Trophoblast cell (in vitro differentiated cells and primary cell): Measurements from ENCODE around the gene RPN1.
A peak's percentile ranks its signal among the peaks of the same experiment; 100 is the strongest.

ENCODE experiments used
- DNase-seq, 2 donors: peaks; one replicate each; pipeline ENCODE4 v3.0.0-alpha.2; 2016
- H2AFZ ChIP-seq: 2 replicates; pipeline ENCODE4 v1.6.1; 2013; ENCODE audit warnings: low read length, moderate library complexity, mild to moderate bottlenecking; ENCODE audit not compliant: insufficient read depth, poor library complexity
- H2AK5ac ChIP-seq: 2 replicates; pipeline ENCODE4 v1.6.1; 2013; ENCODE audit warnings: mild to moderate bottlenecking, low read length
- H2BK120ac ChIP-seq: 2 replicates; pipeline ENCODE4 v1.6.1; 2013; ENCODE audit warnings: low read length, mild to moderate bottlenecking, moderate library complexity; ENCODE audit not compliant: insufficient read depth, poor library complexity
- H2BK12ac ChIP-seq: 2 replicates; pipeline ENCODE4 v1.6.1; 2013; ENCODE audit warnings: mild to moderate bottlenecking, low read length, moderate library complexity
- H2BK5ac ChIP-seq: 2 replicates; pipeline ENCODE4 v1.6.1; 2013; ENCODE audit warnings: low read length, low read depth, moderate library complexity, mild to moderate bottlenecking; ENCODE audit not compliant: poor library complexity
- H3K14ac ChIP-seq: 2 replicates; pipeline ENCODE4 v1.6.1; 2013; ENCODE audit warnings: mild to moderate bottlenecking, low read length
- H3K18ac ChIP-seq: 2 replicates; pipeline ENCODE4 v1.6.1; 2013; ENCODE audit warnings: mild to moderate bottlenecking, low read length
- H3K23ac ChIP-seq: 2 replicates; pipeline ENCODE4 v1.6.1; 2013; ENCODE audit warnings: low read length
- H3K27ac ChIP-seq: 2 replicates; pipeline ENCODE4 v1.5.1; 2013; ENCODE audit warnings: low read depth, mild to moderate bottlenecking, inconsistent platforms, low read length, moderate library complexity
- H3K27me3 ChIP-seq: 2 replicates; pipeline ENCODE4 v1.6.1; 2013; ENCODE audit warnings: inconsistent platforms, mild to moderate bottlenecking, low read length, moderate library complexity; ENCODE audit not compliant: insufficient read depth
- H3K36me3 ChIP-seq, 2 experiments: 1 replicate in 1 of 2; 2 replicates in 1 of 2; pipeline ENCODE4 v1.6.1; 2013; ENCODE audit warnings: low read length in 2 of 2, mild to moderate bottlenecking in 2 of 2, moderate library complexity in 1 of 2; ENCODE audit not compliant: insufficient read depth in 2 of 2, control insufficient read depth in 1 of 2
- H3K4ac ChIP-seq: 2 replicates; pipeline ENCODE4 v1.6.1; 2013; ENCODE audit warnings: low read depth, mild to moderate bottlenecking, low read length, moderate library complexity
- H3K4me1 ChIP-seq, 2 experiments: 1 replicate in 1 of 2; 2 replicates in 1 of 2; pipeline ENCODE4 v1.6.1; 2013; ENCODE audit warnings: low read length in 2 of 2, mild to moderate bottlenecking in 2 of 2, moderate library complexity in 1 of 2; ENCODE audit not compliant: insufficient read depth in 2 of 2, control insufficient read depth in 1 of 2
- H3K4me2 ChIP-seq: 2 replicates; pipeline ENCODE4 v1.6.1; 2013; ENCODE audit warnings: inconsistent platforms, mild to moderate bottlenecking, low read length, moderate library complexity
- H3K4me3 ChIP-seq: 2 replicates; pipeline ENCODE4 v1.5.1; 2013; ENCODE audit warnings: mild to moderate bottlenecking, low read depth, low read length, inconsistent platforms
- H3K79me1 ChIP-seq: one replicate; pipeline ENCODE4 v1.6.1; 2013; ENCODE audit warnings: low read length
- H3K79me2 ChIP-seq: 2 replicates; pipeline ENCODE4 v1.6.1; 2013; ENCODE audit warnings: low read length, mild to moderate bottlenecking; ENCODE audit not compliant: control insufficient read depth, insufficient read depth, poor library complexity
- H3K9ac ChIP-seq: 2 replicates; pipeline ENCODE4 v1.6.1; 2013; ENCODE audit warnings: mild to moderate bottlenecking, low read length
- H3K9me3 ChIP-seq: 2 replicates; pipeline ENCODE4 v1.6.1; 2013; ENCODE audit warnings: low read depth, mild to moderate bottlenecking, control low read depth, inconsistent platforms, low read length; ENCODE audit not compliant: insufficient read depth
- H4K12ac ChIP-seq: 2 replicates; pipeline ENCODE4 v1.6.1; 2013; ENCODE audit warnings: low read depth, mild to moderate bottlenecking, low read length, moderate library complexity
- H4K8ac ChIP-seq: 2 replicates; pipeline ENCODE4 v1.6.1; 2013; ENCODE audit warnings: low read depth, mild to moderate bottlenecking, low read length, moderate library complexity
- H4K91ac ChIP-seq: one replicate; pipeline ENCODE4 v1.6.1; 2013; ENCODE audit warnings: low read depth, mild to moderate bottlenecking, low read length, moderate library complexity
- WGBS: extraction: QIAGEN DNeasy Blood & Tissue Kit; methylation state at CpG from one replicate; pipeline ENCODE4 v1.1.7; 2013; ENCODE audit warnings: missing lambda C conversion rate; ENCODE audit not compliant: insufficient read length, insufficient coverage; ENCODE audit errors: extremely low coverage; 5-methylcytosine and 5-hydroxymethylcytosine counted together

RPN1 gene

DNA sequence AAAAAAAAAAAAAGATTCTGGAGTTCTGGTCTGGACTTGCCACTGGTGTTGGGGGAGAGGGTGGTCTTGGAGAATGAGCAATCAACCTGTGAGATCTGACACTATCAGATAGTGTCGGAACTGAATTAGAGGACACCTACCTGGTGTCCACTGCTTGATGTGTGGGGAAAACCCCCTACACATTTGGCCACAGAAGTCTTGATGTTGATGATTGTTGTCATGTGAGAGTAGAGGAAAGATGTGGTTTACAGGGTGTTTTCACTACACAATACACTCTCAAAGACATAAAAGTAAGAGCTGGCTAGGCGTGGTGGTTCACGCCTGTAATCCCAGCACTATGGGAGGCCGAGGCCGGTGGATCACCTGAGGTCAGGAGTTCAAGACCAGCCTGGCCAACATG lies 38.4 kb upstream of the RPN1 start:
- Histone ChIP-seq H2AFZ (no peak overlapping the region), H3K4me2 (no peak overlapping the region), H3K79me1 (no peaks in the 10 kb centered on the region), H3K14ac (no peak overlapping the region), H3K18ac (no peak overlapping the region), H3K4me1 (no peaks in the 10 kb centered on the region), H4K8ac (no peak overlapping the region), H4K12ac (no peak overlapping the region), H3K4me3 (no peak overlapping the region), H4K91ac (no peak overlapping the region), H2BK12ac (no peak overlapping the region), H3K27ac (no peak overlapping the region), H2AK5ac (no peak overlapping the region), H2BK120ac (no peak overlapping the region), H3K79me2 (no peaks in the 10 kb centered on the region), H3K9me3 (no peaks in the 10 kb centered on the region), H3K9ac (no peak overlapping the region), H3K23ac (no peak overlapping the region), H3K4ac (no peak overlapping the region), H3K27me3 (no peaks in the 10 kb centered on the region), H2BK5ac (no peak overlapping the region), H3K36me3 (no peaks in the 10 kb centered on the region)
- WGBS = no CpG with 5 or more reads among the region's 5 CpGs
- no peak for DNase-seq

DNA sequence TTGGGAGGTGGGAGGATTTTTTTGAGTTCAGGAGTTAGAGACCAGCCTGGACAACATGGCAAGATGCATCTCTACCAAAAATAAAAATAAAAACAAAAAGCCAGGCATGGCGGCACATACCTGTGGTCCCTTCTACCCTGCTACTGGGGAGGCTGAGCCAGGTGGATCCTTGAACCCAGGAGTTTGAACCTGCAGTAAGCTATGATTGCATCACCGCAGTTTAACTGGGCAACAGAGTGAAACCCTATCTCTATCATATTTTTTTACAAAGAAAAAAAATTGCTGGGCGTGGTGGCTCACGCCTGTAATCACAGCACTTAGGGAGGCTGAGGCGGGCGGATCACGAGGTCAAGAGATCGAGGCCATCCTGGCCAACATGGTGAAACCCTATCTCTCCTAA lies 35.8 kb upstream of the RPN1 start:
- no peak overlapping the region for H4K91ac ChIP-seq
- H2BK5ac ChIP-seq = no peak overlapping the region
- no peak overlapping the region for H3K23ac ChIP-seq
- no peaks in the 10 kb centered on the region for H3K79me2 ChIP-seq
- no peak overlapping the region for H4K8ac ChIP-seq
- H2AFZ ChIP-seq = no peak overlapping the region
- H3K79me1 ChIP-seq = no peaks in the 10 kb centered on the region
- DNase-seq = no peak
- H3K4ac ChIP-seq = no peak overlapping the region
- WGBS = no CpG with 5 or more reads among the region's 8 CpGs
- H3K9me3 ChIP-seq = no peaks in the 10 kb centered on the region
- no peaks in the 10 kb centered on the region for H3K4me1 ChIP-seq
- H4K12ac ChIP-seq = no peak overlapping the region
- no peak overlapping the region for H3K27ac ChIP-seq
- no peak overlapping the region for H3K9ac ChIP-seq
- H2AK5ac ChIP-seq = no peak overlapping the region
- H2BK120ac ChIP-seq = no peak overlapping the region
- H3K4me3 ChIP-seq = no peak overlapping the region
- no peaks in the 10 kb centered on the region for H3K36me3 ChIP-seq
- no peak overlapping the region for H2BK12ac ChIP-seq
- H3K14ac ChIP-seq = no peak overlapping the region
- H3K18ac ChIP-seq = no peak overlapping the region
- no peak overlapping the region for H3K4me2 ChIP-seq
- no peaks in the 10 kb centered on the region for H3K27me3 ChIP-seq

DNA sequence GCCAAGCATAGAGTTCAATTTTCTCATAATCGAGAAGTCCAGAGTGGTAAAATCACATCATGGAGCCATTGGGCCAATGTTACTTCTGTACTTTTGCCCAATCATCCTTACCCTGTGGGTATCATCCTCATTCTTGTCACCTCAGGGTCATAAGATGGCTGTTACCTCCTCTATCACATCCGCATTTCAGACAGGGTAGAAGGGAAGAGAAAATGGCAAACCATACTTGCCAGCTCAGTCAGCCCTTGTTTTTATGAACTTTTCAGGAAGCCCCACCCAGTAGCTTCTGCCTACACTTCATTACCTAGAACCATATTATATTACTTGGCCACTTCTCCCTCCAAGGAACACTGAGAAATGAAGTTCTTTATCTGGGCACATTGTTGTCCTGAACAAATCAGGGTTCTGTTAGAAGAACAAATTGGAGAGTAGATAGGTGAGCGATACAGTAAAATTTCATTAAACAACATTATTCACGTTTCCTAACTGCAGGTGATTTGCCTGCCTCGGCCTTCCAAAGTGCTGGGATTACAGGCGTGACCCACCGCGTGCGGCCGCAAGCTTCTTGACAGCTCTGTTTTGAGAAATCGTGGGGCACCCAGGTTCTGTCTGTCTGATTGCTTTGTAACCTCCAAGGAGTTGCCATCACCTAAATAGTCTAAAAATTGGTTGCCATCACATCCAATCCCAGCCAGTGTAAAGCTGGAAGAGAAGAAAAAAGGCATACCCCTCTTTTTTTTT lies 34.5 kb upstream of the RPN1 start:
- Histone ChIP-seq H3K14ac (no peak overlapping the region), H2BK120ac (no peak overlapping the region), H2BK12ac (no peak overlapping the region), H3K9ac (no peak overlapping the region), H3K9me3 (no peaks in the 10 kb centered on the region), H3K27me3 (no peaks in the 10 kb centered on the region), H3K23ac (no peak overlapping the region), H3K4ac (no peak overlapping the region), H4K8ac (no peak overlapping the region), H3K18ac (no peak overlapping the region), H2AFZ (no peak overlapping the region), H3K79me1 (peaks cover 7% of the 10 kb centered on the region), H4K12ac (no peak overlapping the region), H3K4me3 (no peak overlapping the region), H3K4me1 (no peaks in the 10 kb centered on the region), H3K79me2 (peaks cover 5% of the 10 kb centered on the region), H2BK5ac (no peak overlapping the region), H3K27ac (no peak overlapping the region), H2AK5ac (no peak overlapping the region), H3K4me2 (no peak overlapping the region), H3K36me3 (no peaks in the 10 kb centered on the region), H4K91ac (no peak overlapping the region)
- DNase-seq = no peak
- WGBS = no CpG with 5 or more reads among the region's 11 CpGs

DNA sequence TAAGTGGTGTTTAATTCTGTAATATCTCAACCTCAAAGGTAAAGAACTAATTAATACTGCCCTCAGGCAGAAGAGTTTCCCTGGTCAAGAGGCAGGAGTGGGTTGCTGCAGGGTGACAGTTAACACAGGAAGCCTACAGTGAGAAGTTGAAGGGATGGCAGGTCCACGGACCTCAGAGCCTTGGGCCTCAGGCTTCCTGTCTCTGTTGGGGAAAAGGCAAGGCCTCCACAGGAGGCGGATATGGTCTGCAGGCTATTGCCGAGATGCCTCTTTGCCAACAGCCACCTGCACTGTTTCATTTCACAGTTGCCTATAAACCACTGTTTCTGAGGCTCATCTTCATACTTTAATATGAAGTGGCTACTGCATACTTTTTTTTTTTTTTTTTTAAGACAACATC lies 33.3 kb upstream of the RPN1 start:
- H3K9me3 ChIP-seq = no peaks in the 10 kb centered on the region
- H3K79me2 ChIP-seq = peaks cover 5% of the 10 kb centered on the region
- no peak overlapping the region for H2BK12ac ChIP-seq
- H3K4ac ChIP-seq = no peak overlapping the region
- H3K9ac ChIP-seq = no peak overlapping the region
- H3K4me1 ChIP-seq = no peaks in the 10 kb centered on the region
- no peak overlapping the region for H2AFZ ChIP-seq
- H2BK5ac ChIP-seq = no peak overlapping the region
- H4K12ac ChIP-seq = peak overlapping the region; percentile 62
- H3K23ac ChIP-seq = no peak overlapping the region
- whole genome bisulfite sequencing = no CpG with 5 or more reads among the region's 3 CpGs
- peak overlapping the region; percentile 15 for H4K8ac ChIP-seq
- H2BK120ac ChIP-seq = no peak overlapping the region
- no peaks in the 10 kb centered on the region for H3K27me3 ChIP-seq
- H3K36me3 ChIP-seq = no peaks in the 10 kb centered on the region
- peaks cover 7% of the 10 kb centered on the region for H3K79me1 ChIP-seq
- no peak overlapping the region for H4K91ac ChIP-seq
- H3K14ac ChIP-seq = no peak overlapping the region
- no peak overlapping the region for H3K27ac ChIP-seq
- H3K4me2 ChIP-seq = no peak overlapping the region
- no peak overlapping the region for H2AK5ac ChIP-seq
- no peak for DNase-seq
- H3K18ac ChIP-seq = no peak overlapping the region
- H3K4me3 ChIP-seq = no peak overlapping the region
